Fibroblast of skin of scalp (primary cell): ENCODE measurements around the gene XRN1.
A peak's percentile ranks its signal among the peaks of the same experiment; 100 is the strongest.
"Not testable (repeated sequence)": the region's sequence is repeated elsewhere in the genome, so short reads cannot be mapped to it uniquely, and the experiment has no call there.

Experiments
- DNase-seq: peaks from one replicate; pipeline ENCODE4 v3.0.0-alpha.2; 2013

Gene XRN1

DNA sequence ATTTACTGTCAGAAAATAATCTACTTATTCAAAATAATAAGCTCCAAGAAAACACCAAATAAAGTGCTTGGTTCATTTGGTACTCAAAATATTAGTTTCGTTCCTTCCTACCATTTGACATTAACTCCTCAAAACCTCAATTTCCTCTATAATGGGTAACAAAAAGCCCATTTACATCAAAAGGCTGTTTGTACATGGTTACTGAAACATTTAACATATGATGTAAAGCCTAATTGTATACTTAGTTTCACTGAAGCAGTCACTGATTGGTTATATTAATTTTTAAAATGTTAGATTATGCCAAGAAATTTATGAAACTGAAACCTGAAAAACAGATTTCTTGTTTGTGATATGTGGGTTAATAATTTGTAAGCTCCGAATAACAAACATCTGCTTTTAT is 14.7 kb downstream of the XRN1 start:
- no peak for DNase-seq

DNA sequence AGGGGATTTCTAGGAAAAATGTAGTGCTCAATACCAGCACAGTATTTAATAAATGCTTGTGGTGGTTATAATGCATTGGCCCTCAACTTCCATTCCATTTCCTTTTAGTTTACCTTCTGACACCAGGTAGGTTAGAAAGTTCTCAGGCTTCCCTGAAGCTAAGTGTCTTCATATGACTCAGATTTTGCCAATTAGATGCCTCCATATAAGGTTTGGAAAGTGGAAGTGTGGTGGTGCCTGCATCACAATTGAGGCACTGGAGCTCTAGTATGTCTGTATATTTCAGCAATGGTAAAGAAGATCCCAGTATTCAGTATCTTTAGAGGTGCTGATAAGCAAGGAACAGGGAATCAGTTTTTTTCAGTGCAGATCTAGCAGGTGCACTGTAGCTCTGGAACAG is 18.3 kb downstream of the XRN1 start:
- no peak for DNase-seq

DNA sequence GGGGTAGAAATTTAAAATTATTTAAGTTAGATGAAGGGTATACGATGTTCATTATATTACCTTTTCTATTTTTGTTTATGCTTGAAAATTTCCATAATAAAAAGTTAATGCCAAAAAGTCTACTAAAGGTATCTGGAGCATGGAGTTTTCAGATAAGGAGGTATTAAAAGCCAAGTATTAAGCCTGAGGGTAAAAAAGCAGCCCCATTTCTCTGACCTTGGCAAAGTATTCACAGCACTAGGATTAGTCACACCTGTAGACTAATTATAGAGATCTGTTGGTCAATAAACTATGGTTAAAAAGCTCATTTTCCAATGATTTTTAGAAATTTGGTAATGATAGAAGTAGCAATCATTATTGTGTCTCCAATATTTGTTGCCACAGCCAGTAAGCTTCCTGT is 23.1 kb downstream of the XRN1 start:
- DNase-seq: no peak

DNA sequence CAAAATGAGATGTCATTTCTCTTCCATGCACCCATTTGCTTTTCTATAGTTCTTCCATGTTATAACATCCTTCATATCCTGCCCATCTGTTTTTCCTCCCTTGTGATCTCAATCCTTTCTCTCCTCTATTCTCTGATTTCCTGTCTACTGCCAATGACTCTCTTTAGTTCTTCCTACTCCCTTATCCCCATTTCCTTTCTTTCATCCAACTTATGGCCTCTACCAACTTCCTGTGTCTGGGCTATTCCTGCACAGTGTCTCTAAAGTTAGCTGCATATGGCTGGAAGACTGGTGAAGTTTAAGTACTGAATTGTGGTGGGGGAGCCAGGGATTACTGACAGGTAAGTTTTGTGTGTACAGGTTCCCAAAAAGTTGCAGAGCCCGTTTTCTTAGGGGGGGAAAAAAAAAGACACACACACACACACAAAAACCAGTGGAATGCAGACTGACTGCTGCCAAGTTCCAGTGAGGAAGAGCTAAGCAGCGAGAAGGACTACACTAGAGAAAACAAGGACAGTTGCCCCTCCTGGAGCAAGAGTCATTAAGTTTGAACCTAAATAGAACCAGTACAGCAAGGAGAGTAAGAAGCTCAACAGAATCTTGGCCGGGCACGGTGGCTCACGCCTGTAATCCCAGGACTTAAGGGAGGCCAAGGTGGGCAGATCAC is 28.8 kb downstream of the XRN1 start:
- no peak for DNase-seq

DNA sequence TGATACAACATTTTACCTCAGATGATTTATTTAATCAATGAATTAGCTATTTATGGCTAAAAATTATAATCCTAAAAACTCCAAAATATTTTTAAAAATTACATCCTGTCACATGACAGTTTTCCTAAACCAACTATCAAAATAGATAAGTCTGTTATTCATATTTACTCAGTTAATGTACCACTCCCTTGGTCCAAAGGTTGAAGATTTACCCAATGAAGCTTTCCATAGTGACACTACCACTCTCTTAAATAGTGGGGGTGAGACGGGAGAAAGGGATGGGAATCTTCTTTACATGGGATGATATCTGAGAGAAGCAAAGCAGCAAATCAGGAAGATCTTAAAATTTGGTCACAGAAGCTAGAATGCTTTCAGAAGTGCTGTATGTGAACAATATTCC is 30.5 kb downstream of the XRN1 start:
- DNase-seq: no peak

DNA sequence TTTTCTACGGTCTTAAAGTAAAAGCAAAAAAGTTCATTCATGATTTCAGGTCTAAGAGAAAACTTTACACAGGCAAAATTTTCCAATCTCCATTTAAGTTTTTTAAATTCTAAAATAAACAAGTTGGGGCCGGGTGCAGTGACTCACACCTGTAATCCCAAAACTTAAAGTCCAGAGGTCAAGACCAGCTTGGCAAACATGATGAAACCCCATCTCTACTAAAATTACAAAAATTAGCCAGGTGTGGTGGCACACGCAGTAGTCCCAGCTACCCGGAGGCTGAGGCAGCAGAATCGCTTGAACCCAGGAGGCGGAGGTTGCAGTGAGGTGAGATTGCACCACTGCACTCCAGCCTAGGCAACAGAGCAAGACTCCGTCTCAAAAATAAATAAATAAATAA is 47.3 kb downstream of the XRN1 start:
- DNase-seq: not testable (repeated sequence)

DNA sequence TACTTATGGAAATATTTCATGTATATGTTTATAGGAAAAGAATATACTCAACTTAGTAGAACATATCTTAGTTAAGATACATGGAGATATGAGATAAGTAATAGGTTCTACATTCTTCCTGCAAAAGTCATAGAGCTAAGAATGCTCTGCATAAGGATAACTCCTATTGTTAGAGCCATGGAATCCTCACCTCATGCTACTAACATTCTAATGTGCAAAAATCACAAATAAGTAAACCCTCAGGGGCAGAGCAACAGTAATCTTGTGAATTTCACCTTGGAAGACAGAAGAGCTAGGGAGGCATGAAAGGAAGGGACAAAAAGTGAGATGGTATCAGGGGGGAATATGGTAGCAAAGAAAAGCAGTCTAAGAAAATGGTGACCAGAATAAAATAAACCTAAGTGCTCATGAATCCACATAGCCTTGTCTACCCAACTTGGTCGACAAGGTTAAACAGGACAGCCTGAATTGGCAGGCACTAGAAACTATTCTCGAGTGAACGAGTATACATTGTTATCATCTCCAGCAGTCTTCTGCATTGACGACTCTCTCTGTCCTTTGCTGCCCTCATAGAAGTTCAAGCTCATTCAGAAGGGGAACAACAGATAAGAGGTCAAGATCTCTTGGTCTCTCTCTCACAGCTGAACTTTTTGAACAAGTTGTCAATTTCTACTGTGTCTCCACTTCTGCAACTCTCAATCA is 52.8 kb downstream of the XRN1 start:
- DNase-seq: no peak

DNA sequence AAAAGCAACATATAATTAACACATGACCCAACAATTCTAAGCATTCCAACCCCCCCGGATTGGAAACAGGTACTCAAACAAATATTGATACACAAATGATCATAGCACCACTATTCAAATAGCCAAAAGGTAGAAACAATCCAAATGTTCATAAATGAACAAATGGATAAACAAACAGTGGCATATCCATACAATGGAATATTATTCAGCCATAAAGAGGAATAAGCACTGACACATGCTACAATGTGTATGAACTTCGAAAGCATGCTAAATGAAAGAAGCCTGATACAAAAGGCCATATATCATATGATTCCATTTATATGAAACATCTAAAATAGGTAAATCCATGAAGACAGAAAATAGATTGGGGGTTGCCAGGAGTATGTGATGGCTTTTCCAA is 62.8 kb downstream of the XRN1 start:
- no peak for DNase-seq

DNA sequence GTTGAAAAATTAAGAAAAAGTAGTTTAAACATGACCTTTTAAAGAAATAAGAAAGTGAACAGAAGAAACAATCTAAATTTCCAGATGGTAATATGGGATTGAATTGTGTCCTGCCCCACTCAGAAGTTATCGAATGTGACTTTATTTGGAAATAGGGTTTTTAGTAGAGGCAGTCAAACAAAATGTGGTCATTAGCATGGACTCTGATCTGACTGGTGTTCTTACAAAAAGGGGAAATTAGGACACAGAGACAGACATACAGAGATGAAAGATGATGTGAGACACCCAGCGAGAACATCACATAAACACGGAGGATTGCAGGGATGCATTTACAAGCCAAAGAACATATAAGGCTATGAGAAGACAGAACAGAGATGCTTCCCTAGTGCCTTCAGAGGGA is 73.2 kb downstream of the XRN1 start:
- DNase-seq: no peak

DNA sequence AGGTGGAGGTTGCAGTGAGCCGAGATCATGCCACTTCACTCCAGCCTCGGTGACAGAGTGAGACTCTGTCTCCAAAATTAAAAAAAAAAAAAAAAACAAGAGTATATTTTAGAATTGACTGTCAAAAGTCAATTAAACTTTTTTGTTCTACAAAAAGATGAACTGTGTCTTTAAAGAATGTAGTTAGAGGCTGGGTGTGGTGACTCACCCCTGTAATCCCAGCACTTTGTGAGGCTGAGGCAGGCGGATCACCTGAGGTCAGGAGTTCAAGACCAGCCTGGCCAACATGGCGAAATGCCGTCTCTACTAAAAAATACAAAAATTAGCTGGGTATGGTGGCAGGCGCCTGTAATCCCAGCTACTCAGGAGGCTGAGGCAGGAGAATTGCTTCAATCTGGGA is 78.3 kb downstream of the XRN1 start:
- not testable (repeated sequence) for DNase-seq

DNA sequence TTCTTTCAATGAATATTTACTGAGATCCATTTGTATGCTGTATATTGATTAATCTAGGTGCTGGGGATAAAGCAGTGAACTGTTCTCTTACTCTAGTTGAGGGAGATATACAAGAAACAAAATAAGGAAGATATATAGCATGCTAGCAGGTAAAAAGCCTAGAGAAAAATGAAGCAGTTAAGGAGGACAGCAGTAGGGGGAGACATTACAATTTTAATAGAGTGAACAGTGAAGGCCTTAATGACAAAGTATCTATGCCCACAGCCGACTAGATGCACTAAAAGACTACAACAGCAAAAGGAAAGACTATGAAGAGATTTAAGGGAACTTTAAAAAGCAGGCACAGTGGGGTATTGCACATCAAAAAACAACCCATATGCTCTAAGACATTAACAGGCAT is 81.4 kb downstream of the XRN1 start:
- DNase-seq: no peak

DNA sequence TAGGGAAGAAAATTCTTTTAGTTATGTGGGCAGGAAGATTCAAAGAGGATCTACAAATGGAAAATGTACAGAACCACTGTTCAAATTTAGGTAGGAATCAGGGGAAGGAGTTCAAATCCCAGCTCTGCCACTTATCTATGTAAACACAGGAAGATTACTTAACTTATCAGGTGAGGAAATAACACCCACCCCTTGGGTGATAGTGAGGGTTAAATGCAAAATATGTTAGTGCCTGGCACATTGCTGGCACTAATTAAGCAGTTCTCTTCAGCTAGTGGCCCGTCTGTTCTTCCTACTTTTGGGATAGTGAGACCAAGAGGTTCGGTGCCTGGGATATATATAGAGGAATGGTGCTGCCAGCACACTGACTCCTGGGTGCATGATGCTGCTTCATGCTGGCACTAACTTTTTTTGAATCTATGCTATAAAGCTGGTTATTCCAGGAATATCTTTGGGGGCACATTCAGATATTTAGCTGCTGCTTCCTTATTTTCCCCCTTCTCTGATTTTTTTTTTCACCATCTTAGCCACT is 83.8 kb downstream of the XRN1 start:
- DNase-seq: no peak

DNA sequence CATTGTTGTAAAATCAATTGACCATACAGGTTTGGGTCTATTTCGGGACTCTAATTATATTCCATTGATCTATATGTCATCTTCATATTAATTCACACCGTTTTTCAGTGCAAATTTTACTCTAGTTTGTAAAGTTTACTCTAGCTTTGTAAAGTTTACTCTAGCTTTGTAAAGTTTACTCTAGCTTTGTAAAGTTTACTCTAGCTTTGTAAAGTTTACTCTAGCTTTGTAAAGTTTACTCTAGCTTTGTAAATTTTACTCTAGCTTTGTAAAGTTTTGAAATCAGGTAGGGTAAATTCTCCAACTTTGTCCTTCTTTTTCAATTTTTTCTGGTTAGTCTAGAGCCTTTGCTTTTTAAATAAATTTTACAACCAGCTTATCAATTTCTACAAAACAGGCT is 84.4 kb downstream of the XRN1 start:
- DNase-seq: not testable (repeated sequence)

DNA sequence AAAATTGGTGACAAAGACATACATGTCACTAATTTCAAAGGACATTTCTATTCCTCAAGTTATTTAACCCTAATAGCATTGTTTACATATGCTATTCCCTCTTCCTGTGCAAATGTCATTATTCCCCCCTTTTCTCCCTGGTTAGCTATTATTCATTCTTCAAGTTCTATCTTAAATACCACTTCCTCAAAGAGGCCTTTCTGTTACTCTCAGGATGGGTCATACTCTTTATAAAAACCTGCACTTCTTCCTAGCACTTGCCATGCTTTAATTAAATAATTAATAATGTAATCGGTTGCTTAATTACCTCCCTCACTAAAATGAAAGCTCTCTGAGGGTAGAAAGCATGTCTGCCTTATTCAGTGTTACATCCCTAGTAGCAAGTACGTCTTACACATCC is 88.5 kb downstream of the XRN1 start:
- DNase-seq: no peak

DNA sequence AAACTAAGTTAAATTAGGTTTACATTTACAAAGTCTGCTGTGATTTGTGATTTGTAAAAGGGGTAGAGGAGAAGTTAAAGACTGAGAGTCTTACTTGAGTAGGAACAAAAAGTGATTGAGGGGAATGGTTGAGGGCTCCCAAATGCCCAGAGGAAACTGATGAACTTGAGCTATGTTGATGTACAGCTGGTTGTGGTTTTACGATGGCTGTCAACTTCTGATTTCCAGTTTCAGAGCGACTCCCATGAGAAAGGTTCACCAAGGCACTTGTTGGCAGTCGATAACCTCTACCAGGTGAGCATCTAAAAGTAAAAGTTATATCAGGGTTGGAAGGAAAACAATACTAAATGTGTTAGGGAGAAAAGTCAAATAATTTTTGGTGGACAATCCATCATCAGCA is 91.0 kb downstream of the XRN1 start:
- no peak for DNase-seq

DNA sequence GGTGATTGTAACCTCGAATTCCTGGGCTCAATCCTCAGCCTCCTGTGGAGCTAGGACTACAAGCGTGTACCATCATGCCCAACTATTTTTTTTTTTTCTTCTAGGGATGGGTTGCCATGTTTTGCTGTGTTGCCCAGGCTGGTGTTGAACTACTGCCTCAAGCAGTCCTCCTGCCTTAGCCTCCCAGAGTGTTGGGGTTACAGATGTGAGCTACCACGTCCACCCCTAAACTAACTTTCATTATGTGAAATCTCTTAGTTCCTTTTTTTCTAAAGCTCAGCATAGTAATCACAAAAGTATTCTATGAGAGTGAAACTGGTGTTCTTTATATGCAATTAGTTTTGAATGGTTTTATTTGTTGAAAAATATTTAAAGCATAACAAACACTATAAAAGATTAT is 92.1 kb downstream of the XRN1 start:
- no peak for DNase-seq

DNA sequence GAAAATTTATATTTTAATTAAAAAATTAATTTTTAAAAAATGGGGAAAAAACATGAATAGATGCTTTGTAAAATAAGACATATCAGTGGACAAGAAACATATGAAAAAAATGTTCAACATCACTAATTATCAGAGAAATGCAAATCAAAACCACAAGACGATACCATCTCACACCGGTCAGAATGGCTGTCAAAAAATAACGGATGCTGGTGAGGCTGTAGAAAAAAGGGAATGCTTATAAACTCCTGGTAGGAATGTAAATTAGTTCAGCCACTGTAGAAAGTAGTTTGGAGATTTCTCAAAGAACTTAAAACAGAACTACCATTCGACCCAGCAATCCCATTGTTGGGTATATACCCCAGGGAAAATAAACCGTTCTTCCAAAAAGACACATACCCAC is 93.8 kb downstream of the XRN1 start:
- DNase-seq: no peak

DNA sequence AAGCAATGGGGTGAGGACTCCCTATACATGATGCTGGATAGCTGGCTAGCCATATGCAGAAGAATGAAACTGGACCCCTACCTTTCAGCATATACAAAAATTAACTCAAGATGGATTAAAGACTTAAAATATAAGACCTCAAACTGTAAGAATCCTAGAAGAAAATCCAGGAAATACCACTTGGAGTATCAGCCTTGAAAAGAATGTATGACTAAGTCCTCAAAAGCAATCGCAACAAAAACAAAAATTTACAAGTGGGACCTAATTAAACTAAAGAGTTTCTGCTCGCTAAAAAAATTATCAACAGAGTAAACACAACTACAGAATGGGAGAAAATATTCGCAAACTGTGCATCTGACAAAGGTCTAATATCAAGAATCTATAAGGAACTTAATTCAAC is 94.3 kb downstream of the XRN1 start:
- peak; percentile 19 for DNase-seq

DNA sequence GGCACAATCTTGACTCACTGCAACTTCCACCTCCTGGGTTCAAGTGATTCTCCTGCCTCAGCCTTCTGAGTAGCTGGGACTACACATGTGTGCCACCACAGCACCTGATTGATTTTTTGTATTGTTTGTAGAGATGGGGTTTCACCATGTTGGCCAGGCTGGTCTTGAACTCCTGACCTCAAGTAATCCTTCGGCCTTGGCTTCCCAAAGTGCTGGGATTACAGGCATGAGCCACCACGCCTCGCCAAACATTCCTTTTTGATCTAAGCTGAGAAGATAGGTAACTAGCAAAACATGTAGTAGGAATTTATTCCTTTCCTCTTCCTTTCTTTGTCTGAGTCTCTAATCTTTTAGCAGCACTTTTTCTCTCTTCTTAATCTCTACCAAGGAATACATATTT is 95.1 kb downstream of the XRN1 start:
- DNase-seq: not testable (repeated sequence)

DNA sequence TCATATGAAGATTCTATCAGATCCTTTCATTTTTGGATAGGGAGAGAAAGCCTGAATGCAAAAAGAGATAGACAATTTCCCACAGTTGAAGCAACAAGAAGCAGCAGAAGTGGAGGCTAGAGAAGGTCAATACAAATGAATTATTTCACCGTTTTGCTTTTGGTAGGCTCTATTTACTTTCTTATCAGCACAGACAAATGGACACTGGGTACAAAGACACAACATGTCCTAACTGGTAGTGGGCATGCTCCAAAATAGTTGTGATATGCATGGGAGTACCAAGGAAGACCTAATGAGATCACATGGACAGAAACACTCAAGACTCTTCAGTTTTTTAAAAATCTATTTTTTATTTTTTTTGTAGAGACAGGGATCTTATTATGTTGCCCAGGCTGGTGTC is 99.4 kb downstream of the XRN1 start:
- no peak for DNase-seq

DNA sequence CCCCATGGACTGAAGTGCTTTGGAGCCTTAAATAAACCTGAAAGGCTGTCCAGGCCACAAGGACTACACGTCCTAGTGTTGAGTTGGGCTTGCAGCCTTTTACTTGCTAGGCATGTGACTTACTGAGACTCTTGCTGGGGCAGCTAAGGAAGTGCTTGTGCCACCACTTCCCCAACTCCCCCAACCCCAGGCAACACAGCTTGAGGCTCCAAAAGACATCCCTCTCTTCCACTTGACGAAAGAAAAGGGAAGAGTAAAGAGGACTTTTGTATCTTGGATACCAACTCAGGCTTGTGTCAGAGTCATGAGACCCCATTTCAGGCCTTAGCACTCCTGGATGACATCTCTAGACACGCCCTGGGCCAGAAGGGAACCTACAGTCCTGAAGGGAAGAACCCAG is 109.8 kb downstream of the XRN1 start:
- no peak for DNase-seq

DNA sequence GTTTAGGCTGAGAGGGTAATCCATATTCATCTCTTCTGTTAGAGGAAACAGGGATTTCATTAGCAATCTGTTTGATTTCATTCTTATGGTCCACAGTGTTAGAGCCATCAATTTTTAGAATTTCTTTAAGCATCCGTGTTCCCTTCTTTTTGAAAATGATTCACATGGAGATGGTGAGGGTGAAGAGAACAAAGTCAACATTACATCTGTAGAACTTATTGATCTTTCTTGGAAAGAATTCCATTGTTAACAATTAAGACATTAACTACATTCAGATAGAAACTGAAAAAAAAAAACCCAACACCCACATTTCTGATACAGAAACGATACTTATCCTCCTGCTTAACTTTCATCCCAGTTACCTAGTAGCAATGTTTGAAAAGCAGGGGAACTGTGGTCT is 115.4 kb downstream of the XRN1 start:
- DNase-seq: no peak

DNA sequence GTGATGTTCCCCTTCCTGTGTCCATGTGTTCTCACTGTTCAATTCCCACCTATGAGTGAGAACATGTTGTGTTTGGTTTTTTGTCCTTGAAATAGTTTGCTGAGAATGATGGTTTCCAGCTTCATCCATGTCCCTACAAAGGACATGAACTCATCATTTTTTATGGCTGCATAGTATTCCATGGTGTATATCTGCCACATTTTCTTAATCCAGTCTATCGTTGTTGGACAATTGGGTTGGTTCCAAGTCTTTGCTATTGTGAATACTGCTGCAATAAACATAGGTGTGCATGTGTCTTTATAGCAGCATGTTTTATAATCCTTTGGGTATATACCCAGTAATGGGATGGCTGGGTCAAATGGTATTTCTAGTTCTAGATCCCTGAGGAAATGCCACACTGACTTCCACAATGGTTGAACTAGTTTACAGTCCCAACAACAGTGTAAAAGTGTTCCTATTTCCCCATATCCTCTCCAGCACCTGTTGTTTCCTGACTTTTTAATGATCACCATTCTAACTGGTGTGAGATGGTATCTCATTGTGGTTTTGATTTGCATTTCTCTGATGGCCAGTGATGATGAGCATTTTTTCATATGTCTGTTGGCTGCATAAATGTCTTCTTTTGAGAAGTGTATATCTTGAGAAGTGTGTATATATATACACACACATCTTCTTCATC is 123.4 kb downstream of the XRN1 start:
- not testable (repeated sequence) for DNase-seq

DNA sequence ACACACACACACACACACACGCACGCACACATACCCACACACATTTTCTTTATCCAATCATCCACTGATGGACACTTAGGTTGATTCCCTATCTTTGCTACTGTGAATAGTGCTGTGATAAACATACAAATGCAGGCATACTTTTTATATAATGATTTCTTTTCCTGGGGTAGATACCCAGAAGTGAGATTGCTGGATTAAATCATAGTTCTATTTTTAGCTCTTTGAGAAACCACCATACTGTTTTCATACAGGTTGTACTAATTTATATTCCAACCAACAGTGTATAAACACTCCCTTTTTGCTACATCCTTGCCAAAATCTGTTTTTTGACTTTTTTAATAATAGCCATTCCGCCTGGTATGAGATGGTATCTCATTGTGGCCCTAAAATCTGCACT is 127.9 kb downstream of the XRN1 start:
- DNase-seq: no peak
